Ovary (tissue), 9 donors: Measurements from ENCODE around the gene KLHL30. TPM values are rescaled to one million over a fixed set of nuclear protein-coding genes. Genes with fewer than 3 reads are reported as not detected.

ENCODE experiments used
- DNase-seq, 5 donors: peaks; one replicate each; pipeline ENCODE4 v3.0.0-alpha.2; 2019 to 2020
- H3K27ac ChIP-seq, 2 donors: fragments of 200-600 bp; one replicate each; pipeline versions ENCODE4 v1.5.1 to v1.8.0; 2019 to 2022
- H3K27me3 ChIP-seq: fragments of 200-600 bp; one replicate; pipeline ENCODE4 v1.8.0; 2022
- H3K36me3 ChIP-seq: fragments of 200-600 bp; sonication (generic); one replicate; pipeline ENCODE4 v1.5.1; 2019
- H3K4me1 ChIP-seq: one replicate; pipeline ENCODE4 v1.8.1; 2013; ENCODE audit warnings: mild to moderate bottlenecking, moderate library complexity; ENCODE audit not compliant: insufficient read depth
- H3K4me3 ChIP-seq: fragments of 200-600 bp; sonication (generic); one replicate; pipeline ENCODE4 v1.5.1; 2017
- H3K9me3 ChIP-seq, 2 donors: fragments of 200-600 bp in 1 of 2; sonication (generic) in 1 of 2; one replicate each; pipeline versions ENCODE4 v1.5.1 to v1.8.1; 2013 to 2019; ENCODE audit warnings: mild to moderate bottlenecking in 1 of 2, moderate library complexity in 1 of 2
- EP300 ChIP-seq: sonication (generic); formaldehyde crosslinking; IDR thresholded peaks from one replicate; pipeline ENCODE4 v1.6.1; 2017; ENCODE audit warnings: antibody characterized with exemption
- POLR2A ChIP-seq: fragments of 450-650 bp; IDR thresholded peaks from one replicate; pipeline ENCODE4 v1.6.1; 2017; ENCODE audit warnings: antibody characterized with exemption, mild to moderate bottlenecking, moderate library complexity
- WGBS, 3 donors: extraction: QIAGEN DNeasy Blood & Tissue Kit in 1 of 3; methylation state at CpG; one replicate each; pipeline versions ENCODE4 v1.1.5 to v1.1.7; 2013 to 2017; 5-methylcytosine and 5-hydroxymethylcytosine counted together
- intact Hi-C, 4 donors: fragments of 100-400 bp; cut with DNase I; formaldehyde crosslinking; loops; one replicate each; pipeline versions ENCODE4 v1.11.0 to v1.15.1; 2022 to 2023
- polyA plus RNA-seq, 2 donors: library from polyadenylated mRNA; stranded (reverse); fragments of 200-250 nt in 1 of 2; fragments of 350-450 nt in 1 of 2; fragmentation: Illumina TruSeq in 1 of 2; extraction: RNeasy Lipid Tissue Mini Kit (QIAGEN cat#74804) in 1 of 2; gene quantifications; one replicate each; pipeline ENCODE4 v1.2.3, GENCODE V29; 2013 to 2014
- total RNA-seq, 7 donors: library from RNA; depleted of rRNA in 2 of 7; stranded (reverse); fragments of >200 nt in 2 of 7; fragmentation: NEBNext Ultra II Directional in 3 of 7; extraction: Animal tissue kit (Norgen Biotek cat#: 25700) in 3 of 7; gene quantifications; one replicate each; pipeline versions ENCODE4 v1.1.0 to v1.2.4, GENCODE V29; 2016 to 2023
- TF ChIP-seq, protein P1 (sequence below), 3 donors: fragments of 450-650 bp in 2 of 3; fragments of 200-600 bp in 1 of 3; IDR thresholded peaks; one replicate each; pipeline versions ENCODE4 v1.5.1 to v1.8.0; 2016 to 2022; ENCODE audit warnings: antibody characterized with exemption in 3 of 3, mild to moderate bottlenecking in 1 of 3
- donor health status: DM: no; HTN: no; CAD: no; lungs with moderate emphysema.
- donor health status: DM: no; HTN: no; CAD: no.
- donor health status: Bipolar disorder and iron deficiency.
- donor health status: DM: yes; HTN: yes; CAD: no.
- donor health status: DM: no; HTN: no; CAD: no.
- donor health status: DM: yes; HTN: yes; CAD: no.

Gene KLHL30
- total and polyA plus RNA-seq, 9 donors: 0.08 to 0.74 (median 0.24) TPM; not detected in 1

- intact Hi-C loops: no loop called here
- WGBS, 3 donors: 80 to 91% (median 86%) methylated on average over 19 to 38 of the region's 38 CpGs
- H3K36me3 ChIP-seq: no peaks in the 10 kb centered on the region
- no peaks in the 10 kb centered on the region for H3K9me3 ChIP-seq
- H3K27ac ChIP-seq: no peak within 1 kb of the TSS
- peak in 1 of 5 donors; percentile 3 for DNase-seq
- no peaks in the 10 kb centered on the region for H3K4me1 ChIP-seq
- no peak within 1 kb of the TSS for H3K4me3 ChIP-seq
- H3K27me3 ChIP-seq: no peaks in the 10 kb centered on the region
- TF ChIP-seq, protein P1, sequence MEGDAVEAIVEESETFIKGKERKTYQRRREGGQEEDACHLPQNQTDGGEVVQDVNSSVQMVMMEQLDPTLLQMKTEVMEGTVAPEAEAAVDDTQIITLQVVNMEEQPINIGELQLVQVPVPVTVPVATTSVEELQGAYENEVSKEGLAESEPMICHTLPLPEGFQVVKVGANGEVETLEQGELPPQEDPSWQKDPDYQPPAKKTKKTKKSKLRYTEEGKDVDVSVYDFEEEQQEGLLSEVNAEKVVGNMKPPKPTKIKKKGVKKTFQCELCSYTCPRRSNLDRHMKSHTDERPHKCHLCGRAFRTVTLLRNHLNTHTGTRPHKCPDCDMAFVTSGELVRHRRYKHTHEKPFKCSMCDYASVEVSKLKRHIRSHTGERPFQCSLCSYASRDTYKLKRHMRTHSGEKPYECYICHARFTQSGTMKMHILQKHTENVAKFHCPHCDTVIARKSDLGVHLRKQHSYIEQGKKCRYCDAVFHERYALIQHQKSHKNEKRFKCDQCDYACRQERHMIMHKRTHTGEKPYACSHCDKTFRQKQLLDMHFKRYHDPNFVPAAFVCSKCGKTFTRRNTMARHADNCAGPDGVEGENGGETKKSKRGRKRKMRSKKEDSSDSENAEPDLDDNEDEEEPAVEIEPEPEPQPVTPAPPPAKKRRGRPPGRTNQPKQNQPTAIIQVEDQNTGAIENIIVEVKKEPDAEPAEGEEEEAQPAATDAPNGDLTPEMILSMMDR (IDR thresholded peaks at IDR 0.05): no peak
- TF ChIP-seq POLR2A (no peak), EP300 (no peak)
These were observed 38.2 kb upstream of the KLHL30 start, which contains the start of gene ESPNL for GRCh38 chr2:238100049-238100820. Gene ESPNL (plus strand): TSS chr2:238100340. CDS start chr2:238100420, 80 bp downstream.

GRCh38 chr2:238100821-238101771 lies 37.4 kb upstream of the KLHL30 start:
- DNase-seq: peak in 2 of 5 donors; percentile 5 to 11
- intact Hi-C loops: no loop called here
- Histone ChIP-seq H3K9me3 (no peaks in the 10 kb centered on the region), H3K27me3 (no peaks in the 10 kb centered on the region), H3K36me3 (no peaks in the 10 kb centered on the region), H3K4me3 (no peak overlapping the region), H3K4me1 (no peaks in the 10 kb centered on the region), H3K27ac (no peak overlapping the region)
- WGBS, 3 donors: 72 to 87% (median 85%) methylated on average over 19 to 28 of the region's 28 CpGs
- TF ChIP-seq, protein P1 (IDR thresholded peaks at IDR 0.05): no peak
- TF ChIP-seq EP300 (no peak), POLR2A (no peak)

DNA sequence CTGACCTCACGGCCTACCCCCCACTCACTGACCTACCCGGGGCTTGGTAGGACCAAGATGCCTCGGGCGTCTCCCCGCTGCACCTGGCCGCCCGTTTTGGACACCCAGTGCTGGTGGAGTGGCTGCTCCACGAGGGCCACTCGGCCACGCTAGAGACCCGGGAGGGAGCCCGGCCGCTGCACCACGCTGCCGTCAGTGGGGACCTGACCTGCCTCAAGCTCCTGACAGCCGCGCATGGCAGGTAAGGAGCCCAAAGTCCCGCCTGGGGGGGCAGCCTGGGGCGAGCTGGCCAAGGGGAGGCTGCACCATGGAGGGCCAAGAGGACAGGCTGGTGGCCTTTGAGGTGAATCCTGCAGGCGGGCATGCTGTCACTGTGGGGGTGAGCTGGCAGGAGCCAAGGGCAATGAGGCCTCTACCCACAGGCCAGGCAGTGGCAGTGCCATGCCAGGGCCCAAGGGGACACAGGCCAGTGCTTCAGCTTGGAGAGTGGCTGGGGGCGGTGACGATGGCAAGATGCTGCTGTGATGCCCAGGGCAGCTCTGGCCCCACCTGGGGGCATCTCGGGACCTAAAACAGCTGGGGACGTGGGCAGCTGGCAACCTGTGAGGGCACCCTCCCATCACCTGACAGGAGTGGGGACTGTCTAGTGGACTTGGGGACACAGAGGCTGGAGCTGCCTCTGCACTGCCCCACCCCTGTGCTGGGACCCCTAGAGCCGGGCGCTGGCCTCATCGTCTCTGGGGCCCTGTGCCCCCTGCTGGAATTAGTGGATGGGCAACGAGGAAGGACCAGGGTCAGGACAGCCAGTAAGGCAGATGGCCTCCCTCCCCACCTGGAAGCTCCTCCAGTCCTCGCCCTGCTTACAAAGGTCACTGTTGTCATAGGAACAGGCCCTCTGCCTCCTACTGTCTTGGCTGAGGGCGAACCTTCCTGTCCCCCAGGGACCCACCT lies 36.3 kb upstream of the KLHL30 start:
- intact Hi-C loops: no loop called here
- Histone ChIP-seq H3K27ac (no peak overlapping the region), H3K27me3 (no peaks in the 10 kb centered on the region), H3K36me3 (no peaks in the 10 kb centered on the region), H3K4me3 (no peak overlapping the region), H3K9me3 (no peaks in the 10 kb centered on the region), H3K4me1 (no peaks in the 10 kb centered on the region)
- DNase-seq: peak in 2 of 5 donors; percentile 4 to 12
- 82 to 84% (median 83%) methylated on average over 25 to 30 of the region's 30 CpGs for WGBS, 3 donors
- TF ChIP-seq EP300: no peak
- TF ChIP-seq, protein P1 (IDR thresholded peaks at IDR 0.05): no peak
- TF ChIP-seq POLR2A: no peak
